SU-DHL-6 (cell line): ENCODE measurements around the gene TMEM8B.

Experiments used
- H2AFZ ChIP-seq: fragments of 200-600 bp; sonication (generic); 2 replicates; pipeline ENCODE4 v1.6.1; 2014; ENCODE audit warnings: low read depth, mild to moderate bottlenecking, moderate library complexity, mixed read lengths, antibody characterized with exemption, low read length; ENCODE audit not compliant: severe bottlenecking
- H3F3A ChIP-seq: fragments of 200-600 bp; shearing (Covaris generic); 2 replicates; pipeline ENCODE4 v1.6.0; 2016; ENCODE audit warnings: antibody characterized with exemption, mild to moderate bottlenecking; ENCODE audit not compliant: insufficient read depth
- H3K27ac ChIP-seq: fragments of 200-600 bp; sonication (generic); 2 replicates; pipeline ENCODE4 v1.5.1; 2016; ENCODE audit warnings: low read depth, mild to moderate bottlenecking, low read length, moderate library complexity, mixed read lengths
- H3K27me3 ChIP-seq: fragments of 200-600 bp; sonication (generic), shearing (Covaris generic); 2 replicates; pipeline ENCODE4 v1.6.0; 2014; ENCODE audit warnings: mild to moderate bottlenecking, low read length
- H3K36me3 ChIP-seq: fragments of 200-600 bp; sonication (generic); 2 replicates; pipeline ENCODE4 v1.6.1; 2014; ENCODE audit warnings: mild to moderate bottlenecking, low read length, mixed read lengths
- H3K4me2 ChIP-seq: fragments of 300-600, 200-600 bp; shearing (Covaris generic), sonication (generic); 2 replicates; pipeline ENCODE4 v1.6.0; 2014; ENCODE audit warnings: low read length, low read depth, mild to moderate bottlenecking; ENCODE audit not compliant: poor library complexity, severe bottlenecking
- H3K4me3 ChIP-seq: fragments of 200-600 bp; sonication (generic); 2 replicates; pipeline ENCODE4 v1.5.1; 2014; ENCODE audit warnings: antibody characterized with exemption, low read length, mild to moderate bottlenecking, mixed read lengths; ENCODE audit not compliant: insufficient read depth, poor library complexity, severe bottlenecking
- H3K79me2 ChIP-seq: fragments of 200-600 bp; sonication (generic); 2 replicates; pipeline ENCODE4 v1.6.1; 2014; ENCODE audit warnings: mild to moderate bottlenecking, low read length, moderate library complexity; ENCODE audit not compliant: insufficient read depth
- H3K9ac ChIP-seq: fragments of 200-600 bp; sonication (generic); 2 replicates; pipeline ENCODE4 v1.7.0; 2014; ENCODE audit warnings: mild to moderate bottlenecking, low read length
- H3K9me2 ChIP-seq: fragments of 200-600 bp; sonication (generic); replicated peaks from 2 replicates; pipeline ENCODE4 v1.6.1; 2014; ENCODE audit warnings: low read length; ENCODE audit not compliant: insufficient read depth
- H3K9me3 ChIP-seq: fragments of 200-600 bp; sonication (generic); 2 replicates; pipeline ENCODE4 v1.6.1; 2014; ENCODE audit warnings: low read length, mixed read lengths; ENCODE audit not compliant: insufficient read depth
- H4K20me1 ChIP-seq: fragments of 200-600 bp; sonication (generic); 2 replicates; pipeline ENCODE4 v1.6.1; 2014; ENCODE audit warnings: low read depth, mild to moderate bottlenecking, antibody characterized with exemption, low read length, moderate library complexity, mixed read lengths
- EZH2phosphoT487 ChIP-seq: fragments of 200-600 bp; sonication (generic), shearing (Covaris generic); conservative IDR thresholded peaks from 2 replicates; pipeline ENCODE4 v1.6.1; 2018; ENCODE audit warnings: mild to moderate bottlenecking, antibody characterized with exemption, low read length, moderate library complexity, mixed read lengths
- TF ChIP-seq, protein P1 (sequence below): fragments of 200-600 bp; sonication (generic); IDR thresholded peaks from one replicate; pipeline ENCODE4 v1.5.1; 2017; ENCODE audit warnings: antibody characterized with exemption, mild to moderate bottlenecking, low read length, moderate library complexity; ENCODE audit not compliant: insufficient read depth, poor library complexity, severe bottlenecking

The TMEM8B gene

DNA sequence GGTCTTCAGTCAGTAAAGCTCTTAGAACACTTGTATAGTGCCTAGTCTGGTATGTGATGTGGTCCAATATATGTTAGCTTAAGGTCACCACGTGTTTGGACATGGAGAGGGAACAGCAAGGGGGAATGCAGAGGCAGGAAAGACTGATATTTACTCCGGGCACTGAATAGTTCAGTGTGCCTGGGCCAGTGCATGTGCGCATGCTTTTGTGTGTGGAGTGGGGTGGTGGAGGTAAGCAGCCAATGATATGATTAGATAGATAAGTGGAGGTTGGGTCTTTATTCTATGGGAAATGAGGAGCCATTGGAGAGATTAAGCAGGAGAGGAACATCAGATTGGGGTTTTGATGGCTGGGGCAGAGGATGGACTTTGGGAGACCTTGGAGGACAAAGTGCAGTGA, 27.2 kb downstream of the TMEM8B start:
- H3F3A ChIP-seq, result no peaks in the 10 kb centered on the region
- no peak overlapping the region for H2AFZ ChIP-seq
- no peaks in the 10 kb centered on the region for H3K9me3 ChIP-seq
- H3K9ac ChIP-seq, result no peak overlapping the region
- TF ChIP-seq, protein P1, sequence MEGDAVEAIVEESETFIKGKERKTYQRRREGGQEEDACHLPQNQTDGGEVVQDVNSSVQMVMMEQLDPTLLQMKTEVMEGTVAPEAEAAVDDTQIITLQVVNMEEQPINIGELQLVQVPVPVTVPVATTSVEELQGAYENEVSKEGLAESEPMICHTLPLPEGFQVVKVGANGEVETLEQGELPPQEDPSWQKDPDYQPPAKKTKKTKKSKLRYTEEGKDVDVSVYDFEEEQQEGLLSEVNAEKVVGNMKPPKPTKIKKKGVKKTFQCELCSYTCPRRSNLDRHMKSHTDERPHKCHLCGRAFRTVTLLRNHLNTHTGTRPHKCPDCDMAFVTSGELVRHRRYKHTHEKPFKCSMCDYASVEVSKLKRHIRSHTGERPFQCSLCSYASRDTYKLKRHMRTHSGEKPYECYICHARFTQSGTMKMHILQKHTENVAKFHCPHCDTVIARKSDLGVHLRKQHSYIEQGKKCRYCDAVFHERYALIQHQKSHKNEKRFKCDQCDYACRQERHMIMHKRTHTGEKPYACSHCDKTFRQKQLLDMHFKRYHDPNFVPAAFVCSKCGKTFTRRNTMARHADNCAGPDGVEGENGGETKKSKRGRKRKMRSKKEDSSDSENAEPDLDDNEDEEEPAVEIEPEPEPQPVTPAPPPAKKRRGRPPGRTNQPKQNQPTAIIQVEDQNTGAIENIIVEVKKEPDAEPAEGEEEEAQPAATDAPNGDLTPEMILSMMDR, result no peak
- H3K79me2 ChIP-seq, result no peaks in the 10 kb centered on the region
- H3K27ac ChIP-seq, result no peak overlapping the region
- H3K4me3 ChIP-seq, result no peak overlapping the region
- no peaks in the 10 kb centered on the region for H4K20me1 ChIP-seq
- H3K4me2 ChIP-seq, result no peak overlapping the region
- no peaks in the 10 kb centered on the region for H3K9me2 ChIP-seq
- no peaks in the 10 kb centered on the region for H3K36me3 ChIP-seq
- no peaks in the 10 kb centered on the region for H3K27me3 ChIP-seq

DNA sequence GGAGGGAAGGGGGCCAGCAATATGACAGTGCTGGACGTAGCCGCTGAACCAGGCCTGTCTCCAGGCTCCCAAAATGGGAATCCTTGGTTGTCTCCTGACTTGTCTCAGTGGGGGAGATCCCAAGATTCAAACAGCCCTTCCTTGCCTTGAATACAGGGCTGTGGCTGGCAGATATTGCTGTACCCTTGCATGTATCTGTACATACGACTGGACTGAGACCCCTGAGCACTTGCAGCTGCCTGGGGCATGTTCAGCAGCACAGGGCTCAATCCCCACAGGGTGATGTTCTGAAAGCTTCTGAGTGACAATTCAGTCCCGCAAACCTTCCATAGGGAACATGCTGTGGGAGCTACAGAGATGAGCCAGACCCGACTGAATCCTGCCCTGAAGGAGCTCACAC, 27.9 kb downstream of the TMEM8B start:
- Histone ChIP-seq H3K27me3 (no peaks in the 10 kb centered on the region), H3K79me2 (no peaks in the 10 kb centered on the region), H2AFZ (no peak overlapping the region), H3K9me2 (no peaks in the 10 kb centered on the region), H4K20me1 (no peaks in the 10 kb centered on the region), H3F3A (no peaks in the 10 kb centered on the region), H3K9me3 (no peaks in the 10 kb centered on the region), H3K4me2 (no peak overlapping the region), H3K9ac (no peak overlapping the region), H3K4me3 (no peak overlapping the region), H3K27ac (no peak overlapping the region), H3K36me3 (no peaks in the 10 kb centered on the region)
- TF ChIP-seq, protein P1, result no peak
- no peak for TF ChIP-seq EZH2phosphoT487

DNA sequence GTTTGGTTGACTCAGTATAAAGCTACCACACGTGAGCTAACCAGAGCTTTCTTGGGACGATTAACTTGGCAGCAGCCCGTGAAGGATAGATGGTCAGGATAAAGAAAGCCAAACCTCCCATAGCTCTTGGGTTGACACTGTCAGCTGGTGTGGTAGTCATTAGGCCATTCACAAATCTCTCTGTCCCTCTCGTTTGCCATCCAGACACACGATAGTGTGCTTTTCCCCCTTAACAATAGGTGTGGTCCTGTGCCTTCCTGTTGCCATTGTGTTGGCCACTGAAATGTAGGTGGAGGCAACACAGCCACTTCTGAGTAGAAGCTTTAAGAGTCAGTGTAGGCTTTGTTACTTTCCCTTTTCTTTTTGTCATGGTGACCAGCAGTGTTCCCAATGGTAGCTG, 29.4 kb downstream of the TMEM8B start:
- Histone ChIP-seq H2AFZ (no peak overlapping the region), H3K9me2 (no peaks in the 10 kb centered on the region)
- TF ChIP-seq EZH2phosphoT487, result no peak
- TF ChIP-seq, protein P1, result no peak

More for the DNA sequence above, 29.4 kb downstream of the TMEM8B start:
- Histone ChIP-seq H3K27ac (no peak overlapping the region), H3K36me3 (no peaks in the 10 kb centered on the region), H4K20me1 (no peaks in the 10 kb centered on the region), H3K79me2 (no peaks in the 10 kb centered on the region), H3K4me2 (no peak overlapping the region), H3K9me3 (no peaks in the 10 kb centered on the region), H3K27me3 (no peaks in the 10 kb centered on the region), H3F3A (no peaks in the 10 kb centered on the region), H3K4me3 (no peak overlapping the region), H3K9ac (no peak overlapping the region)
